Ecto neural progenitor cell (in vitro differentiated cells): ENCODE measurements around the gene ENTPD8.
A peak's percentile ranks its signal among the peaks of the same experiment; 100 is the strongest.

Experiments used
- DNase-seq: peaks from one replicate; pipeline ENCODE4 v3.0.0-alpha.2; 2018; ENCODE audit warnings: low spot score

Gene ENTPD8

DNA sequence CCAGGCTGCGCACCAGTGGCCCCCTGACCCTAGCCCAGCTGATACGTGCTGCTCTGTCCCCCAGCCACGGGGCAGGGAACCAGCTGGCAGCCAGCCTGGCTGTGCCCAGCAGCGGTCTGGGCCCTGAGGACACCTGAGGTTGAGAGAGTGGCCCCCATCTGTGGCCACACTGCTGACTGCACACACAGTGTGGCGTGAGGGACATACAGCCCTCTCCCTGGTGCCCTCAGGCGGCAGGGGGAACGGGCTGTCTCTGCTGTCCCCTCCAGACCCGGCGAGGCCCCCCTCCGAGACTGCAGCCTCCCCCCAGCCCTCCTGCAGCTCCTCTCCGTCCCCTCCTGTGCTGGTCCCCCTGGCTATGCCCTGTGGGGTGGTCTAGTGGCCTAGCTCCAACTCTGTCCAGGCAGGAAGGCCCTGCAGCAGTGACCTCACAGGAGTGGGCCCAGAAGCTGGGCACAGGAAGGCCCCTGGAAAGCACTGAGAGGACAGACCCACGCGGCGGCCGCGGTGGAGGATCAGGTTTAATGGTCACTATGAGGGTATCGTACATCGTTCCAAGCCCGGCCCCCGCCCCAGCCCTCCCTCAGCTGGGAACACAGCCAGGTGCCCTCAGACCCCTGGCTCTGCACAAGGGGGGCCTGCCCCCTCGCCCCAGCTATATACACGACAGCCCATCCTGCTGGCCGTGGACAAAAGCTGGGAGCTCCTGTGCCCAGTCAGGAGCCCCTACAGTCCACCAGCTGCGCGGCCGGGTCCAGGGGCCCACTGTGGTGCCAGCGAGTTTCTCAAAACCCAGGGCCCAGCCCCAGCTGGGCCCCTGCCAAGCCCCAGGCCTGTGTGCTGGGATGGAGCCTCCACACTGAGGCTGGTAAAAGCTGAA, 6.8 kb upstream of the ENTPD8 start:
- DNase-seq = no peak

DNA sequence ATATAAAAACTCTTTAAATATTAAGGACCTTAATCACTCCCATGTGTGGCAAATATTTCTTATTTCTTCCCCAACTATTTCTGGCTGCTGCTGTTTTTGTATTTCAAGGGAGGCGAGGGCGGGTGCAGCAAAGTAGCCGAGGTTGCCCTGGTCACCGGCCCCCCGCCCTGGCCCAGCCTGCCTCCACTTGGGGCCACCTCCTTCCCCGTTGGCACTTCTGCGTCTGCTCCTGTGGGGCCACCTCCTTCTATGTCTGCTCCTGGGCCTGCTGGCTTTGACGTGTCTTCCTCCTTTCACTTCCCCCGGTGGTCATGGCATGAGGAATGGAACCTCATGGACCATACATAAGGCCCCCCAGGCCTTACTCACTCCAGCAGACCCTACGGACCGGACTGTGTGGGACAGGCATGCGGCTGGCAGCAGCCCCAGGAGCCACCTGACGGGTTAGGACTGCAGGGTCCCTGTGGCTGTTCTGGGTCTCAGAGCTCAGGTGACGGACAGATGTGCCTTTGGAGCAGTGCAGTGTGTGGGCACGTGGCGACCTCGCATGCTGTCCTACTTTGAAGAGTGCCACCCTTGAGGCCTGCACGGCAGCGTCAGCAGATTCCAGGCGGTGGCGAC, 5.8 kb upstream of the ENTPD8 start:
- DNase-seq = no peak

DNA sequence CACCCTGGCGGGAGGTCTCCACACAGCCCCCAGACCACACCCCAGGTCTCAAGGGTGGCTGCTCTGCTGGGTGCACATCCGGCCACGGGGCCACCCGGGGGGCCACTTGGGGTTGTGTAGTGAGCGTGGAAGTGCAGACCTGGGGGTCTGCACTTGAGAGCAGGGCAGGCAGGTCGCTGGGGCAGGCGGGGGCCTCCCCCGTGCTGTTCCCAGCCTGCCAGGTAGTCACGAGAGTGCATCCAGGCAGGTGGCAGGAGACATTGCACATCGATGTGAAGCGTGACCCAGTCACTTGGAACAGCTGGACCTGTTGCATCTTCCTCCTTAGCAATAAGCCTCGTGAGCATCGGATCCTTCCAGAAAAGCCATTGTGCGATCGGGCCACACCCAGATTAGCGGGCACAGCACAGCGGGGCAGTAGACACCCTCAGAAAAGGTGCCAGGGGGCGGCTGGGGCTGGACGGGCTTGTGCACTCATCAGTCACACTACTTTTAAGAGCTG, 4.8 kb upstream of the ENTPD8 start:
- DNase-seq = no peak

DNA sequence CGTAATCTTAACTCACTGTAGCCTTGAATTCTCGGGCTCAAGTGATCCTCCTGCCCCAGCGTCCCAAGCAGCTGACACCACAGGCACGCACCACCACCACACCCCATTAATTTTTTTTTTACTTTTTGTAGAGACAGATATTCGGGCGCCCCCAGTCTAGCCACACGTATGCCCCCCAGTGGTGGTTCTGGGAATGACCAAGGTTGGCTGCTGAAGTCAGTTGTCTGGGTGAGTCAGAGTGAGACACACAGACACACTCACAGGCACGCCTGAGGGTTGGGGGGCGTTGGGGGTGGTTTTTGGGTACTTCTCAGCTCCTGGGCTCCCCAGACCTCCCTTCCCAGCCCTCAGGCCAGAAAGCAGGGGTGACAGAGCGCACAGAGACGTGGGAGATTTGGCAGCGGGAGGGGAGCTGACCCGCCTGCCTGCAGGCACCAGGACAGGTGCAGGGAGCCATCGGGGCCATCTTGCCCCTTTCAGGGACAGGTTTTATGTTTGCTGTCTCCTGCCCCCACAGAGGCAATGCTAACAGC, 4.2 kb upstream of the ENTPD8 start:
- DNase-seq = peak; percentile 85

DNA sequence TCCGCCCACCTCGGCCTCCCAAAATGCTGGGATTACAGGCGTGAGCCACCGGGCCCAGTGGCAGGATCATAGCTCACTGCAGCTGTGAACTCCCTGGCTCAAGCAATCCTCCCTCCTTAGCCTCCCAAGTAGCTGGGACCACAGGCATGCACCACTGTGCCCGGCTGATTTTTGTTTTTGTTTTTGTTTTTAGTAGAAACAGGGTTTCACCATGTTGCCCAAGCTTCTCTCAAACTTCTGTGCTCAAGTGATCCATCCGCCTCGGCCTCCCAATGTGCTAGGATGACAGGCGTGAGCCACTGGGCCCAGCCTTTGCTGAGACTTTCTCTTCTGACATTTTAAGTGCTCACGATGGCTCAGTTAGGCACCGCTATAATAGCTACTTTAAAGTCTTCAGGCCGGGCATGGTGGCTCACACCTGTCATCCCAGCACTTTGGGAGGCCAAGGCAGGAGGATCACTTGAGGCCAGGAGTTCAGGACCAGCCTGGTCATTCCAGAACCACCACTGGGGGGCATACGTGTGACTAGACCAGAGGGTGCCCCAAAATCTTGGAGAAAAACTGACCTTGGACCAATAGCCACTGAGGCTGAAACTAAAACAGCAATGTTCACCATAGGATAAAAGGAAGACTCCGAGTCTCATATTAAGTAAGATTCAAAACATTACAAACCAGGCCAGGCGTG, 3.1 kb upstream of the ENTPD8 start:
- no peak for DNase-seq

DNA sequence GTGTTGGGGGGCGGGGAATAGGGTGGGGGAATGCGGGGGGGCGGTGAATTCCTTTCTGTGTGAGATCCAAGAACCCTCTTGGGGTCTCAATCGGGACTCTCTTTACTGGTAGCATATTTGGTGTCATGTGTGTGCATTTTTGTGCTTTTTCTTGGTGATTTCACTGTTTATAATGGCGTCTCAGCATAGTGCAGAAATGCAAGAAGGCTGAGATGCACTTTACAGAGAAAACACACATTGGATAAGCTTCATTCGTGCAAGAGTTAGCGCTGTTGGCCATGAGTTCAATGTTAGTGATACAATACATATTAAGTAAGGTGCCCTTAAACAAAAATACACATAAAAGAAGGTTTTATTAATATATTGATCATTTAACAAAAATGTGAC, 771 bp upstream of the ENTPD8 start:
- no peak for DNase-seq

DNA sequence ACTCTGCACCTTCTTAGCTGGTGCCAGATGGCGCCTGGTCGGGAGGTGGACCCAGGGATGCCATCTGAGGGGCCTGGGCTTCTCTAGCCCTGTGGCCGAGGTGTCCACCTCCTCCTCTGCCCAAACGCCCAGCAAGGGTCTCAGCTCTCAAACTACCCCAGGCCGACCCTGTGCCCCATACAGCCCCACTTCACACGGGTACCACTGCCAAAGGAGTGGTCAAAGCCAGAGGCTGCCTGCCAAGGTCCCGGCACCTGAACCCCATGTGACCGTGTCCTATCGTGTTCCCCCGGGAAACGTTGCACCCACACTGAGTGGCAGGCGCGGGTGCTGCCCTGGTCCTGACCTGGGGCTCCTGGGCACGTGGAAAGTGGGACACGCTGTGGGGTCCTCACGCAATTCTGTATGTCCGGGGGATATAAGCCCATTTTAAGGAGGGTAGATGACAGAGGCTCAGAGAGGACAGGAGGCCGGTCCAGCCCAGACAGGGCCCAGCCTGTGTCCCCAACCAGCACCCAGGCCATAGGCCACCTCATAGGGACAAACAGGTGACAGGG, 1.9 kb downstream of the ENTPD8 start:
- DNase-seq = no peak

DNA sequence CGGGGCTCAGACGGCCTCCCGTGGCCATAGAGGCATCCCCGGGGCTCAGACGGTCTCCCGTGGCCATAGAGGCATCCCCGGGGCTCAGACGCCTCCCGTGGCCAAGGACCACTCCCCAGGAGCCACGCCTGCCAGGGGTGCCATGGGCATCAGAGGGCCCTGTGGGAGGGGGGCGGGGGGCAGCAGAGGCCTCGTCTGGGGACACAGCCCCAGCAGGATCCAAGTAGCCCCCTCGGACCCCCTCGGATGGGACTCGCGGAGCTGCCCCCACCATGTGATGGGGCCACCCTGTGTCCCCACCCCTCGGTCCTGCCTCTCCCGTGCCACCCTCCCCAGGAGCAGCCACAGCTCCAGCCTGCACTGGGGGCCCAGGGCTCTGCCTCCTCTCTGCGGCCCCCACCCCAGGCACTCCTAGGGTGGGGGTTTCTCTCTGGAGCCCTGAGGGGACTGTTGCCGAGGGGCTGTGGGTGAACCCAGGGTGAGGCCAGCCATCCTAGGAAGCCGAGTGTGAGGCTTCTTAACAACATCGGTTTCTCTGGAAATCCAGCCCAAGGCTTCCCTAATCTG, 2.5 kb downstream of the ENTPD8 start:
- DNase-seq = no peak

DNA sequence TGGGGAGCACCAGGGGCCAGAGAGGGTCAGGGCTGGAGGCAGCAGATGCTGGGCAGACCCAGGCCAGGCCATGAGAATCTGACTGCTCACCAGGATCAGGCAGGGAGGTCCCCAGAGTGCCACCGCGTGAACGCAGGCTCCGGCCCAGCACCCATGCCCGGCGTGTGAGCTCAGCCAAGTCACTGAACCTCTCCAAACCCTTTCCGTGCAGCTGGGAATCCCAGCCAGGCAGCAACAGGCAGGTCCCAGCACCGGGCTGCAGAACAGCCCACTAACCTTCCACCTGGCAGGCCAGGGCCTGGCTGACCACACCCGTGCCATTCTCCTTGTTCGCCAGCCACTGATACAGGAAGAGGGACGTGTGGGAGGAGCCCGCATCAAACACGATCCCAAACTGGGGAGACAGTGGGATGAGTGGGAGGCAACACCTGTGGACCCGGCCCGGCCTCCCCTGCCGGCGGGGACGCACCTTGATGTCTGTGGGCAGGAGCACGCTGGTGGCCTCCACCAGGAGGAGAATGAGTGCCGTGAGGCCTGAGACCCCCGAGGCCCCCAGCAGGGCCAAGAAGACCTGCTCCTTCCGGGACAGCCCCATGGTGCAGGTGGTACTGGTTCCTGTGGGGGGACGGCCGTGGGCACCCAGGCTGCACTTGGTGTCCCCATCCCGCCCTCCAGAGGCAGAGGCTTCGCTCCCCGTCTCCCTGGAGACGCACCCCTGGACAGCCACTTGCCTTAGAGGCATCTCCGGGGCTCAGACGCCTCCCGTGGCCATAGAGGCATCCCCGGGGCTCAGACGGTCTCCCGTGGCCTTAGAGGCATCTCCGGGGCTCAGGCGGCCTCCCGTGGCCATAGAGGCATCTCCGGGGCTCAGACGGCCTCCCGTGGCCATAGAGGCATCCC, 3.2 kb downstream of the ENTPD8 start:
- DNase-seq = no peak

DNA sequence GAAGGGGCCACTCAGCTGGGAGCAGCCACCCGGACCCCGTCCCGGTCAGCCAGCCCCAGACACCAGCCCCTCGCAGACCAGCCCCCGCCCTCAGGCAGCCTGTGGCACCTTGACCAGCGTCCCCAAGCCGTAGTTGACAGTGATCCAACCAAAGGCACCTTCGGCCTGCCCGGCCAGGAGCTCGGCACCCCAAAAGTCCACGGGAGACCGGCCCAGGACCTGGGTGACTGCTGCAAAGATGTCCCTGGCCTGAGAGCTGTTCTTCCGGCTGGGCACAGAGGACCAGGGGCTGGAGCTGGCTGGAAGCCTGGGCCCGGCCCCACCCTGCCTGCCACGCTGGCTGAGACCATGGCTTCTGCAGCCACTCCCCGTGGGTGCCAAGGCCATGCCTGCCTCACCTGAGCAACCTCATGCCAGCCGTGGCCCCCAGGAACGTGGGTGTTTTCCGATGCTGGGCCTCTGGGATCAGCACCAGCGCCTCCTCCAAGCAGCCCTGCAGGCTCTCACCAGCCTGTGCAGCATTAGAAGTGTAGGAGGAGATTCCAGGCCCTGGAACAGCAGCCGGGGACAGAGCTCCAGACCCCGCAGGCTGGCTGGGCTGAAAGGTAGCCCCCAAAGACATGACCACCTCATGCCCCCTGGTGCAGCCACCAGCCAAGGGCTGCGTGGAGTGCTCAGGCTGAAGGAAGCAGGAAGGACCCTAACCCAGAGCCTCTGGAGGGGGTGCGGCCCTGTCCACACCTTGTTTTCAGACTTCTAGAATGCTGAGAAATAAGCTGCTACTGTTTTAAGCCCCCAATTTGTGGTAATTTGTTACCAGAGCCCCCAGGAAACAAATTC, 4.2 kb downstream of the ENTPD8 start:
- DNase-seq = no peak

DNA sequence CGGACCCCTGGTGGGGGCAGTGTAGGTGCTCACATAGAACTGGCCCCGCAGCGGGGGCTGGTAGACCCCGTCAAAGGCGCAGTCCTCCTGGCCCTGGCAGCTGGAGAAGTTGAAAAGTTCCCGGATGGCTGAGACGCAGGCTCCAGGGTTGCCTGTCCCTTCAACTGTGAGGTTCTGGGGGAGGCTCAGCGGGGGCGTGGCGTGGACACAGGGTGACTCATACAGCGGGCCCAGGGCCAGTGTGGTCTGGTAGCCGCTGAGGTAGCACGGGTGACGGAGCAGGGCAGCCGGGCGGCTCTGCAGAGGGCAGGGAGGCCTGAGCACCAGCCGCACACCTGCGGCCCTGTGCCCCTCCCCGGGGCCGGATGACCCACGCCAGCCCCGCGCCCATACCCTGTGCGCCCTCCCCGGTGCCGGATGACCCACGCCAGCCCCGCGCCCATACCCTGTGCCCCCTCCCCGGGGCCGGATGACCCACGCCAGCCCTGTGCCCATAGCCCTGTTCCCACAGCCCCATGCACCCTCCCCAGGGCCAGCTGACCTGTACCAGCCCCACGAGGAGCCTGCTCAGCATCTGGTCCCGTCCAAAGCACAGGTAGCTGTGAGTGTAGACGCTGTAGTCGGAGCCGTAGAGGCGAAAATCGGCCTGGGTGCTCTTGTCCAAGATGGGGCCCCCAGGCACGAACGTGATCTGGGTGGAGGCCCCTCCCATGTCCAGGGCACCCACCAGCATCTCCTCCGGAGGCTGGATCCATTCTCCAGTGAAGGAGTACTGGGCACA, 5.0 kb downstream of the ENTPD8 start:
- no peak for DNase-seq

DNA sequence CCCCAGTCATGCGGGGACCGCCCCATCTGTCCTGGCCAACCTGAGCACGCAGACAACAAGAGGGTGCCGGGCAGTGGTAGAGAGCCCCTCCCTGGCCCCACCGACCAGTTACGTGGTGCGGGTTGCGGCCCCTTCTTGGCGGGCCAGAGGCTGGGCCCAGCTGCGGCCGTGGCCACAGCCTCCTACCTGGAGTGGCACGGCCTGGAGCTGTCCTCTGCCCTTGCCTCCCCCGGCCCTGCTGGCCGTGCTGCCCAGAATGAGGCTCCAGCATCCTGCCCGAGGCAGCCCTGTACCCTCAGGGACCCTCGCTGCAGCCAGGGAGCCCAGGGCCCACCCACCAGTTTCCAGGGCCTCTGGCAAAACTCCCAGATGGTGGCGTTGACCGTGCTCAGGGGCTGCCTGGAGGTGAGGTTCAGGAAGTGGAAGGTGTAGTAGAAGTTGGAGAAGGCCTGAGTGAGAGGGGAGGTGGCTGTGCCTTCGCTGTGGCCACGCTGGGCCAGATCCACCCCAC, 5.7 kb downstream of the ENTPD8 start:
- no peak for DNase-seq

DNA sequence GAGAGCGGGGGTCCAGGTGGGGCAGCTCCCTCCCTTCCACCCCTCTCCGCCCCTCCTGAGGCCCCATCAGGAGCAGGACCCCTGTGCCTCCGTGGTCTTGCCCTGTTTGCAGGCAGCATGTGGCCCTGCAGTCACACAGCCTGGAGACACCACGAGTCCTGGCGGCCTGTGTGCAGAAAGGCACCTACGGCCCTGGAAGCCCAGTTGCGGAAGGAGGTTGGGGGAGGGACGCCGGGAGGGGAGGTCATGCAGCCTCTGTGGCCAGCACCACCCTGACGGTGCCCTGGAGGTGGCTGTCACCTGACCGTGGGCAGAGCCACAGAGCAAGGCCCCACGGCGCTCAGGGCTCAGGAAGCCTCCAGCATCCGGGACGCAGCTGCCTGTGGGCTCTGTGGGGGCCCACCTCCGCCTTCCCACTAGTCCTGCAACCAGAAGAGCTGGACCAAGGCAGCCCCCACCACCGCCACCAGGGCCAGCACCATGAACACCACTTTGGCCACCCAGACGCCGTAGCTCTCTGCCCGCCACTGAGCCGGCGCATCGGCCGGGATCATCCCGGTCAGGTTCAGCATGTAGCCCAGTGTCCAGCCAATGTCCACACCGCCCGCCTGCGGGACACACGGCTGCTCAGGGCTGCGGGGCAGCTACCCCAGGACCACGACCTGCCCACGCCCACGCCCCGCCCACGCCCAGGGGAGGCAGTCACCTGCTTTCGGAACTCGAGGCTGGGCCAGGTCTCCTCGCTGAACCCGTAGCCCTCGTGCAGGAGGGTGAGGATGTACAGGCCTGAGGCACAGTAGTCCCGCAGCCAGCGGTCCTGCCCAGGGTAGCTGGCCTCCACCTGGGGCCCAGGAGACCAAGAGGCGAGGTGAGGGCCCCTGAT, 6.4 kb downstream of the ENTPD8 start:
- DNase-seq = no peak

DNA sequence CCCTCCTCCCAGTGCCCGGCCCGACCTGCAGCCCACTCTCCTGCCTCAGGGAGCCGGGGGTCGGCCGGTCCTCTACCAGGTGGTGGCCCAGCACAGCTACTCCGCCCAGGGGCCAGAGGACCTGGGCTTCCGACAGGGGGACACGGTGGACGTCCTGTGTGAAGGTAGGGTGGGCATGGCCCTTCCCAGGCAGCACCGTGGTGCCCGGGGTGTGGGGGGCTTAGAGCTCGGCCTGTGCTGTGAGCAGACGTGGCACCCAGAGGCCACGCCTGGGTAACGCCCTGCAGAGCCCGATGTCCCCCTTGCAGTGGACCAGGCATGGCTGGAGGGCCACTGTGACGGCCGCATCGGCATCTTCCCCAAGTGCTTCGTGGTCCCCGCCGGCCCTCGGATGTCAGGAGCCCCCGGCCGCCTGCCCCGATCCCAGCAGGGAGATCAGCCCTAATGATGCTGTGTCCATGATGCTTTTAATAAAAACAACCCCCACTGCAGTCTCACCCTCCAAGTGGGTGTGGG, 7.2 kb downstream of the ENTPD8 start:
- no peak for DNase-seq

DNA sequence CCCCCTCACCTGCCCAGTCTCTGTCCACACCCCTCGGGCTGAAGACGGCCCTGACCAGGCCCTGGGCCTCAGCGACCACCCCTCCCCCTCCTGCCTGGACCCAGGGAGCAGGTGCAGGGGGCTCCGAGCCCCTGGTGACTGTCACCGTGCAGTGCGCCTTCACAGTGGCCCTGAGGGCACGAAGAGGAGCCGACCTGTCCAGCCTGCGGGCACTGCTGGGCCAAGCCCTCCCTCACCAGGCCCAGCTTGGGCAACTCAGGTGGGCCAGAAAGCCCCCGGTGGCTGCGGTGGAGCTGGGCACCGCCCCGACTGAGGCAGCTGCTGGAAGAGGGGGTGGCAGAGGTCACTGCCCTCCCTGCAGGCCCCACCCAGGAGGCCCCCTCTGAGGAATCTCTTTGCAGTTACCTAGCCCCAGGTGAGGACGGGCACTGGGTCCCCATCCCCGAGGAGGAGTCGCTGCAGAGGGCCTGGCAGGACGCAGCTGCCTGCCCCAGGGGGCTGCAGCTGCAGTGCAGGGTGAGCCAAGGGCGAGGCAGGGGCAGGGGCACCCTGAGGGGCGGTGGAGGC, 7.7 kb downstream of the ENTPD8 start:
- no peak for DNase-seq

DNA sequence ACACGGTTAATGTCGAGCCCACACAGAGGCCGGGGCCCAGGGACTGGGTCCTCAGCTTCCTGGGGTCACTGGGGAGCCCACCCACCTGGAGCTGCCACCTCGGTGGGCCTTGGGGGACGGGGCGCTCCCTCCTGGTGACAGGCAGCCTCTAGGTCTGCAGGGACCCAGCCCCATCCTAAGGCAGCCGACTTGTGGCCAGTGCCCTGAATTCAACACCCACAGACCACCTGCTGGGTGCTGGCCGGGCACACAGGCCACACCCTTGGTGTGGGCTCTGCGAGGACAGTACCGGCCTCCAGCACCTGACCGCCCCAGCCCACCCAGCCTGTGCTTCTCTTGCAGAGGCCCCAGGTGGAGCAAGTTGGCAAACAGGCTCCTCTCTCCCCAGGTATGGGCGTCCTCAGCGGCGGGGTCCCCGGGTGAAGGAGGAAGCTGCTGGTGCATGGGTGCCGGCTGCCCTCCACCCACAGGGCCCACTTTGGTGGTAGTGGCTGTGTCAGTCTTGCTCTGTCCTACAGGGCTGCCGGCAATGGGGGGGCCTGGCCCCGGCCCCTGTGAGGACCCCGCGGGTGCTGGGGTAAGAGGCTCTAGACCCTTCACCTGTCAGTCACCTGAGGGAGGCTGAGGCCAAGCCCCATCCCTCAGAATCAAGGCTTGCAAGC, 8.3 kb downstream of the ENTPD8 start:
- DNase-seq = no peak

DNA sequence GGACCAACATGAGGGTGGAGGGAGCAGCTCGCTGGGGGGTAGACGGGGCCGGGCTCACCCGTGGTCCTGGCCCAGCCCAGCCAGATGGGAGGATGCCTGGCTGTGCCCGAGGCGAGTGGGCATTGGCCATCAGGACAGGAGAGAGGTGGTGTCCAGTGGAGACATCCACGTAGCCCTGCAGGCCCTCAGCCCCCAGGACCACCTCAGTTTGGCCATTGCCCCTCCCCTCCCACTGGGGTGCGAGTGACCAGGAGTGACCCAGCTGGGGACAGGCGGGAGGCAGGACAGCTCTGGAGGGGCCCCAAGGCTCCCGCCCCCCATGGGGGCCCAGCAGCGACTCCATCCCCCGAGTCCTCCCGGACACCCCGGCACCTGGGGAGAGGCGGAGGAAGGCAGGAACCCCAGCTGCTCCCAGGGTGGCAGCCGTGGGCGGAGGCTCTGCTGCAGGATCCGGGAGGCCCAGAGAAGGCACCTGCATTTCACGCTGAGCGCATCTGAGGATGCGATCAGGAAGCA, 9.7 kb downstream of the ENTPD8 start:
- DNase-seq = no peak
